Liver (tissue), 3 donors: Measurements from ENCODE around the gene FARS2.

Experiments
- EGR1 ChIP-seq, 2 donors: IDR thresholded peaks; 2 replicates each; pipeline ENCODE4 v1.6.1; 2016 to 2018; ENCODE audit warnings: antibody characterized with exemption in 2 of 2, low read depth in 2 of 2
- JUND ChIP-seq, 2 donors: IDR thresholded peaks; 2 replicates each; pipeline ENCODE4 v1.6.1; 2016; ENCODE audit warnings: antibody characterized with exemption in 2 of 2
- TAF1 ChIP-seq: conservative IDR thresholded peaks from 2 replicates; pipeline ENCODE4 v1.6.1; 2016; ENCODE audit warnings: antibody characterized with exemption, mild to moderate bottlenecking
- TF ChIP-seq, protein P1 (sequence below): fragments of 150-350 bp; IDR thresholded peaks from 2 replicates; pipeline ENCODE4 v1.5.1; 2017; ENCODE audit warnings: improper control_type of control experiment, low read depth, low read length; ENCODE audit not compliant: missing input control
- TF ChIP-seq, protein P2 (sequence below): IDR thresholded peaks from 2 replicates; pipeline ENCODE4 v1.6.1; 2016; ENCODE audit warnings: antibody characterized with exemption
- TF ChIP-seq, protein P3 (sequence below): IDR thresholded peaks from 2 replicates; pipeline ENCODE4 v1.6.1; 2016; ENCODE audit warnings: antibody characterized with exemption
- TF ChIP-seq, protein P4 (sequence below): IDR thresholded peaks from 2 replicates; pipeline ENCODE4 v1.6.1; 2016; ENCODE audit warnings: antibody characterized with exemption, mild to moderate bottlenecking
- donor health status: healthy.
- donor health status: healthy.

DNA sequence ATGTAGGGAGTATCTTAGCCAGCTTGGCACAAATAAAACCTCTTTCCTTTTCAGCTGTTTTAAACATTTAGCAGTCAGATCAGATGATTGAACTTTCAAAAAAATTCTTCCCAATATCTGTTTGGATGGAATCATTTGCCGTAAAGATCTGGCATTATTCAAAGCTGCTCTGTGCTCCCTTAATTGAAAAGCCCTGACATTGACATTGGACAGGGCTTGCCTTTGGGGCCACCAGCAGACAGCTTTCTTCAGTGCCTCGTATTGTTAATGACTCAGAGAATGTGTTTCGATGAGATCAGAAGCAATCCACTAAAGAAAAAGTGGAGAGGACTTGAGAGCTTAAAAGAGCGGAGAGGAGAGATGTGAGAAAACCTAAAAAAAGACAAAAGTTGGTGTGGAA, 401.9 kb downstream of the FARS2 start:
- TF ChIP-seq, protein P1, sequence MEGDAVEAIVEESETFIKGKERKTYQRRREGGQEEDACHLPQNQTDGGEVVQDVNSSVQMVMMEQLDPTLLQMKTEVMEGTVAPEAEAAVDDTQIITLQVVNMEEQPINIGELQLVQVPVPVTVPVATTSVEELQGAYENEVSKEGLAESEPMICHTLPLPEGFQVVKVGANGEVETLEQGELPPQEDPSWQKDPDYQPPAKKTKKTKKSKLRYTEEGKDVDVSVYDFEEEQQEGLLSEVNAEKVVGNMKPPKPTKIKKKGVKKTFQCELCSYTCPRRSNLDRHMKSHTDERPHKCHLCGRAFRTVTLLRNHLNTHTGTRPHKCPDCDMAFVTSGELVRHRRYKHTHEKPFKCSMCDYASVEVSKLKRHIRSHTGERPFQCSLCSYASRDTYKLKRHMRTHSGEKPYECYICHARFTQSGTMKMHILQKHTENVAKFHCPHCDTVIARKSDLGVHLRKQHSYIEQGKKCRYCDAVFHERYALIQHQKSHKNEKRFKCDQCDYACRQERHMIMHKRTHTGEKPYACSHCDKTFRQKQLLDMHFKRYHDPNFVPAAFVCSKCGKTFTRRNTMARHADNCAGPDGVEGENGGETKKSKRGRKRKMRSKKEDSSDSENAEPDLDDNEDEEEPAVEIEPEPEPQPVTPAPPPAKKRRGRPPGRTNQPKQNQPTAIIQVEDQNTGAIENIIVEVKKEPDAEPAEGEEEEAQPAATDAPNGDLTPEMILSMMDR = no peak
- TF ChIP-seq, protein P2, sequence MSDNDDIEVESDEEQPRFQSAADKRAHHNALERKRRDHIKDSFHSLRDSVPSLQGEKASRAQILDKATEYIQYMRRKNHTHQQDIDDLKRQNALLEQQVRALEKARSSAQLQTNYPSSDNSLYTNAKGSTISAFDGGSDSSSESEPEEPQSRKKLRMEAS = no peak
- TF ChIP-seq EGR1 (IDR thresholded peaks at IDR 0.05; ENCODE audit: low read depth in 2 of 2) (no peak), JUND (IDR thresholded peaks at IDR 0.05) (no peak), TAF1 (no peak)
- TF ChIP-seq, protein P3, sequence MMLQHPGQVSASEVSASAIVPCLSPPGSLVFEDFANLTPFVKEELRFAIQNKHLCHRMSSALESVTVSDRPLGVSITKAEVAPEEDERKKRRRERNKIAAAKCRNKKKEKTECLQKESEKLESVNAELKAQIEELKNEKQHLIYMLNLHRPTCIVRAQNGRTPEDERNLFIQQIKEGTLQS = no peak
- TF ChIP-seq, protein P4, sequence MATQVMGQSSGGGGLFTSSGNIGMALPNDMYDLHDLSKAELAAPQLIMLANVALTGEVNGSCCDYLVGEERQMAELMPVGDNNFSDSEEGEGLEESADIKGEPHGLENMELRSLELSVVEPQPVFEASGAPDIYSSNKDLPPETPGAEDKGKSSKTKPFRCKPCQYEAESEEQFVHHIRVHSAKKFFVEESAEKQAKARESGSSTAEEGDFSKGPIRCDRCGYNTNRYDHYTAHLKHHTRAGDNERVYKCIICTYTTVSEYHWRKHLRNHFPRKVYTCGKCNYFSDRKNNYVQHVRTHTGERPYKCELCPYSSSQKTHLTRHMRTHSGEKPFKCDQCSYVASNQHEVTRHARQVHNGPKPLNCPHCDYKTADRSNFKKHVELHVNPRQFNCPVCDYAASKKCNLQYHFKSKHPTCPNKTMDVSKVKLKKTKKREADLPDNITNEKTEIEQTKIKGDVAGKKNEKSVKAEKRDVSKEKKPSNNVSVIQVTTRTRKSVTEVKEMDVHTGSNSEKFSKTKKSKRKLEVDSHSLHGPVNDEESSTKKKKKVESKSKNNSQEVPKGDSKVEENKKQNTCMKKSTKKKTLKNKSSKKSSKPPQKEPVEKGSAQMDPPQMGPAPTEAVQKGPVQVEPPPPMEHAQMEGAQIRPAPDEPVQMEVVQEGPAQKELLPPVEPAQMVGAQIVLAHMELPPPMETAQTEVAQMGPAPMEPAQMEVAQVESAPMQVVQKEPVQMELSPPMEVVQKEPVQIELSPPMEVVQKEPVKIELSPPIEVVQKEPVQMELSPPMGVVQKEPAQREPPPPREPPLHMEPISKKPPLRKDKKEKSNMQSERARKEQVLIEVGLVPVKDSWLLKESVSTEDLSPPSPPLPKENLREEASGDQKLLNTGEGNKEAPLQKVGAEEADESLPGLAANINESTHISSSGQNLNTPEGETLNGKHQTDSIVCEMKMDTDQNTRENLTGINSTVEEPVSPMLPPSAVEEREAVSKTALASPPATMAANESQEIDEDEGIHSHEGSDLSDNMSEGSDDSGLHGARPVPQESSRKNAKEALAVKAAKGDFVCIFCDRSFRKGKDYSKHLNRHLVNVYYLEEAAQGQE = no peak
